IMR-90 (cell line): ENCODE results near the gene SSNA1. TPM values are rescaled to one million over a fixed set of nuclear protein-coding genes. Genes with fewer than 3 reads are reported as not detected.
A peak's percentile ranks its signal among the peaks of the same experiment; 100 is the strongest.

Source experiments
- ATAC-seq: fragments of 200-7000 bp; cut with Tn5 transposase; 2 replicates; pipeline ENCODE4 v1.9.1; 2020; ENCODE audit warnings: low read depth, mild to moderate bottlenecking, moderate library complexity
- BruUV-seq: library from RNA; stranded (reverse); fragments of 400-500 nt; replicated peaks from 2 replicates; lab custom pipeline; 2021; lab: Mats Ljungman, UMichigan
- CTCF ChIA-PET: fragments of 300-600 bp; formaldehyde crosslinking; extraction: SDS; loops from one replicate; lab custom pipeline; 2021; ENCODE audit warnings: antibody characterized with exemption; lab: Yijun Ruan, JAX
- POLR2A ChIA-PET: fragments of 300-600 bp; sonication (Branson Sonifier 250); formaldehyde crosslinking; loops from one replicate; lab custom pipeline; 2022; ENCODE audit warnings: antibody characterized with exemption; ENCODE audit not compliant: unreplicated experiment; lab: Charles Lee
- DNase-seq: peaks from one replicate; pipeline ENCODE4 v3.0.0; 2013
- H2AFZ ChIP-seq: replicated peaks from 2 replicates; pipeline ENCODE3; 2013; ENCODE audit warnings: low read length, mild to moderate bottlenecking; ENCODE audit not compliant: poor library complexity
- H2AK5ac ChIP-seq: 2 replicates; pipeline ENCODE4 v1.6.1; 2013; ENCODE audit warnings: low read depth, low read length, inconsistent platforms
- H2AK9ac ChIP-seq: replicated peaks from 2 replicates; pipeline ENCODE3; 2013; ENCODE audit warnings: mild to moderate bottlenecking, low read depth, low read length, moderate library complexity; ENCODE audit not compliant: poor library complexity
- H2BK120ac ChIP-seq: 2 replicates; pipeline ENCODE4 v1.6.1; 2013; ENCODE audit warnings: low read depth, low read length, inconsistent platforms
- H2BK15ac ChIP-seq: 3 replicates; pipeline ENCODE4 v1.6.1; 2013; ENCODE audit warnings: low read depth, low read length, inconsistent platforms
- H2BK20ac ChIP-seq: 2 replicates; pipeline ENCODE4 v1.6.1; 2013; ENCODE audit warnings: low read depth, mild to moderate bottlenecking, inconsistent platforms, low read length, moderate library complexity
- H2BK5ac ChIP-seq: 2 replicates; pipeline ENCODE4 v1.6.1; 2013; ENCODE audit warnings: mild to moderate bottlenecking, low read depth, low read length, inconsistent platforms; ENCODE audit not compliant: poor library complexity, severe bottlenecking
- H3K14ac ChIP-seq: replicated peaks from 2 replicates; pipeline ENCODE4 v1.6.1; 2013; ENCODE audit warnings: low read depth, low read length, inconsistent platforms
- H3K18ac ChIP-seq: 2 replicates; pipeline ENCODE4 v1.6.1; 2013; ENCODE audit warnings: low read depth, low read length, control low read depth
- H3K23ac ChIP-seq: 2 replicates; pipeline ENCODE4 v1.6.1; 2013; ENCODE audit warnings: low read depth, low read length, inconsistent platforms
- H3K27ac ChIP-seq: 2 replicates; pipeline ENCODE4 v1.5.1; 2013; ENCODE audit warnings: mild to moderate bottlenecking, control low read depth, low read length; ENCODE audit not compliant: insufficient read depth
- H3K27me3 ChIP-seq: 2 replicates; pipeline ENCODE4 v1.6.1; 2013; ENCODE audit warnings: low read length; ENCODE audit not compliant: control insufficient read depth, insufficient read depth
- H3K36me3 ChIP-seq: 2 replicates; pipeline ENCODE4 v1.6.1; 2013; ENCODE audit warnings: low read length, mixed read lengths; ENCODE audit not compliant: control insufficient read depth, insufficient read depth
- H3K4ac ChIP-seq: 2 replicates; pipeline ENCODE4 v1.6.1; 2013; ENCODE audit warnings: low read depth, low read length, inconsistent platforms
- H3K4me1 ChIP-seq: 2 replicates; pipeline ENCODE4 v1.6.1; 2013; ENCODE audit warnings: low read length, mixed read lengths; ENCODE audit not compliant: control insufficient read depth, insufficient read depth
- H3K4me2 ChIP-seq: 2 replicates; pipeline ENCODE4 v1.6.1; 2013; ENCODE audit warnings: low read depth, mild to moderate bottlenecking, control low read depth, low read length, moderate library complexity
- H3K4me3 ChIP-seq: 2 replicates; pipeline ENCODE4 v1.5.1; 2013; ENCODE audit warnings: low read depth, mild to moderate bottlenecking, control low read depth, low read length, moderate library complexity; ENCODE audit not compliant: insufficient read depth
- H3K56ac ChIP-seq: 2 replicates; pipeline ENCODE4 v1.6.1; 2013; ENCODE audit warnings: low read length, inconsistent platforms; ENCODE audit not compliant: insufficient read depth; ENCODE audit errors: extremely low read depth
- H3K79me1 ChIP-seq, 2 experiments: 2 replicates each; pipeline ENCODE4 v1.6.1; 2013; ENCODE audit warnings: low read length in 2 of 2, inconsistent platforms in 1 of 2, low read depth in 1 of 2
- H3K9ac ChIP-seq: 2 replicates; pipeline ENCODE4 v1.6.1; 2013; ENCODE audit warnings: low read depth, low read length, control low read depth
- H3K9me1 ChIP-seq: 2 replicates; pipeline ENCODE4 v1.6.1; 2013; ENCODE audit warnings: low read length, inconsistent platforms; ENCODE audit not compliant: insufficient read depth
- H3K9me3 ChIP-seq: 2 replicates; pipeline ENCODE4 v1.6.1; 2013; ENCODE audit warnings: low read length; ENCODE audit not compliant: control insufficient read depth, insufficient read depth
- H4K20me1 ChIP-seq: 2 replicates; pipeline ENCODE4 v1.6.1; 2013; ENCODE audit warnings: low read length, inconsistent platforms; ENCODE audit not compliant: insufficient read depth
- H4K5ac ChIP-seq: 2 replicates; pipeline ENCODE4 v1.6.1; 2013; ENCODE audit warnings: mild to moderate bottlenecking, low read depth, low read length, control low read depth
- H4K8ac ChIP-seq, 2 experiments: 2 replicates each; pipeline ENCODE4 v1.6.1; 2013; ENCODE audit warnings: low read depth in 2 of 2, low read length in 2 of 2, control low read depth in 1 of 2, inconsistent platforms in 1 of 2
- H4K91ac ChIP-seq: 2 replicates; pipeline ENCODE4 v1.6.1; 2013; ENCODE audit warnings: low read depth, low read length, inconsistent platforms; ENCODE audit not compliant: insufficient read depth
- BHLHE40 ChIP-seq: fragments of 150-350 bp; IDR thresholded peaks from 2 replicates; pipeline ENCODE4 v1.6.1; 2016; ENCODE audit warnings: mild to moderate bottlenecking, low read depth, low read length
- CEBPB ChIP-seq: IDR thresholded peaks from 2 replicates; pipeline ENCODE4 v1.6.1; 2012; ENCODE audit warnings: low read depth, low read length, improper control_type of control experiment
- CHD1 ChIP-seq: IDR thresholded peaks from 2 replicates; pipeline ENCODE4 v1.6.1; 2012; ENCODE audit warnings: low read depth, low read length, improper control_type of control experiment
- CTCF ChIP-seq: conservative IDR thresholded peaks from 2 replicates; pipeline ENCODE4 v1.5.1; 2012; ENCODE audit warnings: mild to moderate bottlenecking, low read depth, low read length, improper control_type of control experiment
- ELK1 ChIP-seq: fragments of 150-350 bp; IDR thresholded peaks from 2 replicates; pipeline ENCODE4 v1.6.1; 2016; ENCODE audit warnings: low read depth, mild to moderate bottlenecking, low read length, moderate library complexity, borderline replicate concordance
- FOS ChIP-seq: fragments of 150-350 bp; IDR thresholded peaks from 2 replicates; pipeline ENCODE4 v1.6.1; 2016; ENCODE audit warnings: low read depth, low read length
- MAFK ChIP-seq: IDR thresholded peaks from 2 replicates; pipeline ENCODE4 v1.6.1; 2012; ENCODE audit warnings: low read depth, low read length, improper control_type of control experiment
- MAZ ChIP-seq: IDR thresholded peaks from 2 replicates; pipeline ENCODE4 v1.6.1; 2012; ENCODE audit warnings: low read depth, mild to moderate bottlenecking, low read length, improper control_type of control experiment, moderate library complexity, borderline replicate concordance
- MXI1 ChIP-seq: IDR thresholded peaks from 2 replicates; pipeline ENCODE4 v1.6.1; 2012; ENCODE audit warnings: low read depth, mild to moderate bottlenecking, low read length, moderate library complexity, borderline replicate concordance
- NFE2L2 ChIP-seq: fragments of 150-350 bp; IDR thresholded peaks from 2 replicates; pipeline ENCODE4 v1.6.1; 2016; ENCODE audit warnings: low read depth, mild to moderate bottlenecking, low read length
- POLR2A ChIP-seq: IDR thresholded peaks from 2 replicates; pipeline ENCODE4 v1.6.1; 2012; ENCODE audit warnings: mild to moderate bottlenecking, low read depth, low read length
- RAD21 ChIP-seq: IDR thresholded peaks from 2 replicates; pipeline ENCODE4 v1.6.1; 2012; ENCODE audit warnings: low read length, improper control_type of control experiment
- RCOR1 ChIP-seq: IDR thresholded peaks from 2 replicates; pipeline ENCODE4 v1.6.1; 2012; ENCODE audit warnings: mild to moderate bottlenecking, low read length, improper control_type of control experiment; ENCODE audit not compliant: insufficient replicate concordance
- RFX5 ChIP-seq: IDR thresholded peaks from 2 replicates; pipeline ENCODE4 v1.8.0; 2012; ENCODE audit warnings: low read depth, mild to moderate bottlenecking, low read length, moderate library complexity
- SMC3 ChIP-seq: fragments of 150-350 bp; IDR thresholded peaks from 2 replicates; pipeline ENCODE4 v1.6.1; 2016; ENCODE audit warnings: low read depth, mild to moderate bottlenecking, antibody characterized with exemption, low read length, moderate library complexity
- WGBS, 2 experiments: methylation state at CpG; one replicate each; pipeline versions ENCODE4 v1.1.5 to v1.1.7; 2013; ENCODE audit warnings: missing lambda C conversion rate in 2 of 2; ENCODE audit not compliant: insufficient read length in 1 of 2; ENCODE audit errors: extremely low coverage in 2 of 2; 5-methylcytosine and 5-hydroxymethylcytosine counted together
- dilution Hi-C: fragments of 300-500 bp; cut with HindIII; formaldehyde crosslinking; loops from one replicate; pipeline ENCODE4 v1.14.3; 2018; ENCODE audit warnings: low sequenced_read_pairs; ENCODE audit not compliant: unreplicated experiment
- in situ Hi-C: fragments of 300-500 bp; cut with MboI; formaldehyde crosslinking; loops from 3 replicates; pipeline ENCODE4 v1.14.3; 2019; ENCODE audit warnings: low sequenced_read_pairs, inconsistent platforms, mixed read lengths
- intact Hi-C: fragments of 100-400 bp; cut with micrococcal nuclease; formaldehyde crosslinking; loops from 2 replicates; pipeline ENCODE4 v1.10.0; 2022
- polyA plus RNA-seq, 3 experiments: library from polyadenylated mRNA; depleted of rRNA; stranded (reverse); fragments of >200 nt; gene quantifications; 2 replicates each; pipeline ENCODE4 v1.2.3, GENCODE V29; 2012; ENCODE audit warnings: low replicate concordance in 1 of 3
- total RNA-seq: library from RNA; depleted of rRNA; stranded (reverse); fragments of >200 nt; gene quantifications from 2 replicates; pipeline ENCODE4 v1.2.3, GENCODE V29; 2012

SSNA1 gene
- total and polyA plus RNA-seq, 2 of the 4 experiments (the other 2 are of a cell fraction), result 55.7 to 86.7 TPM

- Histone ChIP-seq H2AK5ac (no peak overlapping the region), H3K27me3 (no peaks in the 10 kb centered on the region), H4K91ac (no peak overlapping the region), H2AK9ac (peak overlapping the region; percentile 76), H3K4ac (no peak overlapping the region), H3K4me3 (no peak overlapping the region), H2BK120ac (no peak overlapping the region), H3K27ac (no peak overlapping the region), H4K5ac (no peak overlapping the region), H2BK15ac (no peak overlapping the region), H3K23ac (no peak overlapping the region), H3K36me3 (peaks cover 18% of the 10 kb centered on the region), H2BK5ac (no peak overlapping the region), H3K9me3 (no peaks in the 10 kb centered on the region), H4K8ac (no peak overlapping the region), H3K9ac (no peak overlapping the region), H2AFZ (no peak overlapping the region), H3K4me2 (no peak overlapping the region), H3K14ac (no peak overlapping the region), H3K4me1 (peaks cover 6% of the 10 kb centered on the region), H3K56ac (no peak overlapping the region), H4K20me1 (no peaks in the 10 kb centered on the region), H3K79me1 (peaks cover 0 to 6% of the 10 kb centered on the region in 2 experiments; a peak in 1 of 4 replicates), H2BK20ac (no peak overlapping the region), H3K18ac (no peak overlapping the region), H3K9me1 (peaks cover 3% of the 10 kb centered on the region; the same call in 1 of the 2 replicates)
- WGBS, 2 experiments, result 87% methylated on average over 3 of the region's 22 CpGs; no CpG with 5 or more reads in 1 of the 2 experiments
- dilution Hi-C loops, result no loop called here
- no TSS peak for BruUV-seq
- intact Hi-C loops, result no loop called here
- in situ Hi-C loops, result no loop called here
- CTCF ChIA-PET, result no interaction called here
- POLR2A ChIA-PET, result no interaction called here
- DNase-seq, result no peak
- ATAC-seq, result no peak
- no peak for TF ChIP-seq CEBPB
- no peak for TF ChIP-seq MAZ
- TF ChIP-seq SMC3, result no peak
- no peak for TF ChIP-seq CHD1
- TF ChIP-seq RFX5, result no peak
- TF ChIP-seq RCOR1, result no peak
- TF ChIP-seq MAFK, result no peak
- no peak for TF ChIP-seq BHLHE40
- TF ChIP-seq MXI1, result no peak
- no peak for TF ChIP-seq POLR2A
- no peak for TF ChIP-seq CTCF
- TF ChIP-seq NFE2L2, result no peak
- no peak for TF ChIP-seq FOS
- TF ChIP-seq ELK1, result no peak
- no peak for TF ChIP-seq RAD21
These were observed 26.9 kb downstream of the SSNA1 start for GRCh38 chr9:137215196-137215986.
